Activated T-helper 2 cell treated with anti-CD3 and anti-CD28 coated beads, Interferon-gamma antibody, Interleukin-2, Interleukin-4, amounts not matched to agents 10 μg/mL and 5 μg/mL and 100 μg/mL, durations not matched to agents 14 hours and 24 hours and 36 hours (primary cell): ENCODE data around the gene CD163. TPM values are rescaled to one million over a fixed set of nuclear protein-coding genes. Genes with fewer than 3 reads are reported as not detected.
"Not testable (repeated sequence)": the region's sequence is repeated elsewhere in the genome, so short reads cannot be mapped to it uniquely, and the experiment has no call there.

Experiments
- DNase-seq: peaks from one replicate; pipeline ENCODE4 v3.0.0; 2021; ENCODE audit warnings: low spot score
- H3K27ac Mint-ChIP-seq: one replicate; pipeline ENCODE4 v1.8.0; 2021; ENCODE audit warnings: mixed read lengths
- H3K27me3 Mint-ChIP-seq: one replicate; pipeline ENCODE4 v1.8.0; 2021; ENCODE audit warnings: low read depth, mixed read lengths
- H3K36me3 Mint-ChIP-seq: one replicate; pipeline ENCODE4 v1.8.0; 2021; ENCODE audit warnings: low read depth, mixed read lengths
- H3K4me1 Mint-ChIP-seq: one replicate; pipeline ENCODE4 v1.8.0; 2021; ENCODE audit warnings: low read depth, mixed read lengths
- H3K4me3 Mint-ChIP-seq: one replicate; pipeline ENCODE4 v1.8.0; 2021; ENCODE audit warnings: low read depth, mild to moderate bottlenecking, moderate library complexity, mixed read lengths
- H3K9me3 Mint-ChIP-seq: one replicate; pipeline ENCODE4 v1.8.0; 2021; ENCODE audit warnings: mixed read lengths
- intact Hi-C: fragments of 100-400 bp; cut with micrococcal nuclease; formaldehyde crosslinking; loops from one replicate; pipeline ENCODE4 v1.15.1; 2023
- total RNA-seq: library from RNA; stranded (reverse); gene quantifications from 2 replicates; pipeline ENCODE4 v1.2.3, GENCODE V29; 2022

Gene CD163
- not detected in 2 replicates for total RNA-seq

DNA sequence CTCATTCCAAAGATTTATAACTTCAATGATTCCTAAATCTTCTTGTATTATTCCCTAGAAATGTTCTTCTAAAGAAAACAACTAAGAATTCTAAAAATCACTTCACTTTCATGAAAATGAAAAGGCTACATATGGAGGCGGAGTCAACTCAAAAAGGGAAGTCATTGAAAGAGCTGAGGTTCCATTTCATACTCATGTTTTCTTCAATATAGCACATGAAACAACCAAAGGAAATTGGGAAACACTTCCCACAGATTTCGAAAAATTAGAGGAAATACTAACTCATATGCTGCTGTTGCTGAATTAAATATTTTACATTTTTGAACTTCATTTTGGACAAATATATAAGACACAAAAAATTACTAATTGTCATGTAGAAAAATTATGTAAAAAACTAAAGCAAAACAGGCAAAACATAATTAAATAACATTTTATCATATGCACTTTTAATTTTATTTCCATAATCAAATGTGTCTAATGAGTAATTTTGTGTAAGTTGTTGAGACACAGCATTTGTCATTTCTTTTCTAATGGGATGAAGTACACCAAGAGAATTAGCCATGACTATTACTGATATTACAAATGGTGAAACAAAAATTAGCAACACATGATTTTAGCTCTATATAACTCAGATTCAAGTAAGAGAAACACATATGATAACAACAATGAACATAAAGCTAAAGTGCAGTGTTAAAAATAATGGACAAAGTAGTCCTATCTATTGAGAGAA lies at the start of gene CD163:
Gene CD163, minus strand, starts transcription at position 92 of the 730 bp plus-strand sequence. Its CDS starts 87 bp downstream, at position 5.
- H3K27ac Mint-ChIP-seq: no peak within 1 kb of the TSS

DNA sequence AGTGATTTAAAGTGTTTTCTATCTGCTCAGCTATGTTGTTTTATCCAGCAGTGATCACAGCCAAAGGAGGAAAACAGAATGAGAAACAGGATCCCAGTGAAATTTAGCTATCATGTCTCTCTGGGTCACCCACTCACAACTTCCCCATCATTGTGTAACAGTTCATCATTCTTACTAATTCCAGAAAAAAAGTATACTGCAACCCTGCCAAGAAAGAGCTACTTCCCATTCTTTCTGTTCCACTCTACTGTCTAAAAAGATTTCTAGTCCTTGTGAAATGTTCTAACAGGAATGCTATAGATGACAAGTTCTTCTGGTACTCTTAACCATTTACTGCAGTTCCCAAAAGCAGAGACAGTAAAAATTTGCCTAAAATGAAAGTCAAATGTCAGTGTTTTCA lies 39.2 kb upstream of the CD163 start:
- intact Hi-C loops: no loop called here
- no peak for DNase-seq
- no peaks in the 10 kb centered on the region for H3K36me3 Mint-ChIP-seq
- H3K27me3 Mint-ChIP-seq: no peaks in the 10 kb centered on the region
- H3K4me1 Mint-ChIP-seq: no peaks in the 10 kb centered on the region
- no peak overlapping the region for H3K27ac Mint-ChIP-seq
- peaks cover 5% of the 10 kb centered on the region for H3K9me3 Mint-ChIP-seq
- no peak overlapping the region for H3K4me3 Mint-ChIP-seq

More for the DNA sequence above, at the start of gene CD163:
- Mint-ChIP-seq H3K27me3 (no peaks in the 10 kb centered on the region), H3K36me3 (no peaks in the 10 kb centered on the region), H3K4me3 (no peak within 1 kb of the TSS), H3K9me3 (no peaks in the 10 kb centered on the region), H3K4me1 (peaks cover 2% of the 10 kb centered on the region)
- DNase-seq: no peak
- intact Hi-C loops: no loop called here

DNA sequence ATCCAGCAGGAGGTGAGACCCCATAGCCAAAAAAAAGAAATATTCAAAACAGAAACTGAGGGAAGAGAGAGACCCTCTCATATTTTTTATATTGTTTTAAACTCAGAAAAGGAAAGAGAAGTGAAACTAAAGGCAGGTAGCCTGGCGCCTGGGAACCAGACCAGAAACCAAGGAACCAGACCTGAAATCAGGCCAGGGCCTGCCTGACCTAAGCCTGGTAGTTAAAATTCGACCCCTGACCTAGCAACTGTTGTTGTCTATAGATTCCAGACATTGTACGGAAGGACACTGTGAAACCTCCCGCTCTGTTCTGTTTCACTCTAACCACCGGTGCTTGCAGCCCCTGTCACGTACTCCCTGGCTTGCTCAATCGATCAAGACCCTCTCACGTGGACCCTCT lies 38.5 kb upstream of the CD163 start:
- Mint-ChIP-seq H3K27ac (no peak overlapping the region), H3K4me3 (no peak overlapping the region), H3K4me1 (no peaks in the 10 kb centered on the region), H3K27me3 (no peaks in the 10 kb centered on the region), H3K36me3 (no peaks in the 10 kb centered on the region), H3K9me3 (peaks cover 4% of the 10 kb centered on the region)
- intact Hi-C loops: no loop called here
- no peak for DNase-seq

DNA sequence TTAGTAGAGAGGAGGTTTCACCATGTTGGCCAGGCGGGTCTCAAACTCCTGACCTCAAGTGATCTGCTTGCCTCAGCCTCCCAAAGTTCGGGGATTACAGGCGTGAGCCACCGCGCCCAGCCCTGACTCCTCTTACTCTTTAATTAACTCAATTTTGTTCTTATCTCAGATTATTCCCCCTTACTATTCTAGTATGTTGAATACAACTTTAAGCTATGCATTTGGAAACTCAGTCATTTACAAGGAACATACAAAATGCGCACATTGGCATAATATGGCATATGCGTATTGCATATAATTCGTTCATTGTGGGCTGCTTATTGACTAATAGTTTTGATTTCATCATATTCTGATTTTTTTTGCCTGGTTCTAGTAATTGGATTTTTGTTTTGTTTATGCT lies 10.8 kb upstream of the CD163 start:
- H3K9me3 Mint-ChIP-seq: no peaks in the 10 kb centered on the region
- no peak overlapping the region for H3K4me3 Mint-ChIP-seq
- intact Hi-C loops: no loop called here
- no peak for DNase-seq
- H3K36me3 Mint-ChIP-seq: no peaks in the 10 kb centered on the region
- peaks cover 2% of the 10 kb centered on the region for H3K27me3 Mint-ChIP-seq
- no peak overlapping the region for H3K27ac Mint-ChIP-seq
- no peaks in the 10 kb centered on the region for H3K4me1 Mint-ChIP-seq

DNA sequence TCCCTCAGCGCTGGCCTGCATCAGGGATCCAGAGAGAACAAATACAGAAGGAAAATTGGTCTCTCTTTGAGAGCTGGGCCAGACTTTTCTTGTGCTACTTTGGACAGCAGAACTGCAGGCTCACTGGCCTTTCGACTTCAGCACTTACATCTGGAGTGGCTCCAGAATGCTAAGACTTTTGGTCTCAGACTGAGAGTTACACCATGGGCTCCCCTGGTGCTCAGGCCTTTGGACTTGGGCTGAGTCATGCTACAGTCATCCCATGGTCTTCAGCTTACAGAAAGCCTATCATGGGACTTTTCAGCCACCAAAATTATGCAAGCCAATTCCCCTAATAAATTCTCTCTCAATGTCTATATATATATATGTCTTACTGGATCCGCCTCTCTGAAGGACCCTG lies 9.0 kb upstream of the CD163 start:
- Mint-ChIP-seq H3K36me3 (no peaks in the 10 kb centered on the region), H3K9me3 (no peaks in the 10 kb centered on the region), H3K4me1 (no peaks in the 10 kb centered on the region), H3K27ac (no peak overlapping the region), H3K4me3 (no peak overlapping the region), H3K27me3 (no peaks in the 10 kb centered on the region)
- intact Hi-C loops: no loop called here
- DNase-seq: no peak

DNA sequence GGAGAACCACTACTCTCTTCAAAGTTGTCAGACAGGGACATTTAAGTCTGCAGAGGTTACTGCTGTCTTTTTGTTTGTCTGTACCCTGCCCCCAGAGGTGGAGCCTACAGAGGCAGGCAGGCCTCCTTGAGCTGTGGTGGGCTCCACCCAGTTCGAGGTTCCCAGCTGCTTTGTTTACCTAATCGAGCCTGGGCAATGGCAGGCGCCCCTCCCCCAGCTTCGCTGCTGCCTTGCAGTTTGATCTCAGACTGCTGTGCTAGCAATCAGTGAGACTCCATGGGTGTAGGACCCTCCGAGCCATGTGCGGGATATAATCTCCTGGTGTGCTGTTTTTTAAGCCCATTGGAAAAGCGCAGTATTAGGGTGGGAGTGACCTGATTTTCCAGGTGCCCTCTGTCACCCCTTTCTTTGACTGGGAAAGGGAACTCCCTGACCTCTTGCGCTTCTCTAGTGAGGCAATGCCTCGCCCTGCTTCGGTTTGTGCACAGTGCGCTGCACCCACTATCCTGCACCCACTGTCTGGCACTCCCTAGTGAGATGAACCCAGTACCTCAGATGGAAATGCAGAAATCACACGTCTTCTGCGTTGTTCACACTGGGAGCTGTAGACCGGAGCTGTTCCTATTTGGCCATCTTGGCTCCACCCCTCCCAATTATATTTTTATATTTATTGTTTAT lies 6.4 kb upstream of the CD163 start:
- H3K27ac Mint-ChIP-seq, intact Hi-C loops, H3K36me3 Mint-ChIP-seq, DNase-seq, H3K27me3 Mint-ChIP-seq, H3K4me3 Mint-ChIP-seq, H3K4me1 Mint-ChIP-seq, H3K9me3 Mint-ChIP-seq: not testable (repeated sequence)

DNA sequence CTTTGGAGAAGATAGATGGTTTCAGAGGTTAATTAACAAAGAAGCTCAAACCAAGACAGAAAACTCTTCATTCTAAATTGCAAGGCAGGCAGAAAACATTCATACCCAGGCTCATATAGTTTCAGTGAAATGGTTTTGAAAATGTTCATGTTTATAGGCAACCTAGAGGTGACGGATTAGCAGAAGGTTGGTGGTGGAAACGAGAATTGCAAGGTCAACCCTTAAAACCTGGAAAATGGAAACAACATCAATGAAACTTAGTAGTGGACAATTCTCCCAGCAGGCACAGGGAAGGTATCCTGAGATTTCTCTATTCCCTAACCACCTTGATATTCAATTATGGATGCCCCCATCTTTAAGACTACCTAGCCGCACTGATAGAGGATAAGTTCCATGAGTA lies 965 bp downstream of the CD163 start:
- intact Hi-C loops: no loop called here
- Mint-ChIP-seq H3K36me3 (no peaks in the 10 kb centered on the region), H3K4me1 (peaks cover 3% of the 10 kb centered on the region), H3K9me3 (no peaks in the 10 kb centered on the region), H3K27ac (no peak overlapping the region), H3K4me3 (no peak overlapping the region), H3K27me3 (peaks cover 4% of the 10 kb centered on the region)
- no peak for DNase-seq

DNA sequence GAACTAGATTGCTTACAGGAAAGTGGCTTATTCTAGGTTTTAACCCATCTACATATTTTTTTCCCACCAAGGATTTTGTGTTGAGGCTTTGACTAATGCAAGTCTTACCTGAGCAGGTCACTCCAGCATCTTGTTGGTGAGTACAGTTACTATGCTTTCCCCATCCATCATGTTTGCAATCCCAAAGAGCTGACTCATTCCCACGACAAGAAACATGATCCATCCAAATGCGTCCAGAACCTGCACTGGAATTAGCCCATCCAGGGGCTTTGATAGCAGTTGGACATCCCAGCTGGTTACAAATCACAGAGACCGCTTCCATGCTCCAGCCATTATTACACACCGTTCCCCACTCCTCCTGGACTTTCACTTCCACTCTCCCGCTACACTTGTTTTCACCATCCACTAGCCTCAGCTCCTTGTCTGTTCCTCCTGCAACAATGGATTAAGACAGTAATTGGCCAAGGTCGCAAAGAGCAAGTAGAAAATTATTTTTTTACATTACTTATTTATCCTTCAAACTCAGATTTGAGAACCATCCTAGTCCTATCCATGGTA lies 2.5 kb downstream of the CD163 start:
- intact Hi-C loops: no loop called here
- no peak overlapping the region for H3K4me3 Mint-ChIP-seq
- no peak for DNase-seq
- H3K27me3 Mint-ChIP-seq: peaks cover 4% of the 10 kb centered on the region
- H3K36me3 Mint-ChIP-seq: no peaks in the 10 kb centered on the region
- no peaks in the 10 kb centered on the region for H3K9me3 Mint-ChIP-seq
- no peak overlapping the region for H3K27ac Mint-ChIP-seq
- H3K4me1 Mint-ChIP-seq: peaks cover 3% of the 10 kb centered on the region

DNA sequence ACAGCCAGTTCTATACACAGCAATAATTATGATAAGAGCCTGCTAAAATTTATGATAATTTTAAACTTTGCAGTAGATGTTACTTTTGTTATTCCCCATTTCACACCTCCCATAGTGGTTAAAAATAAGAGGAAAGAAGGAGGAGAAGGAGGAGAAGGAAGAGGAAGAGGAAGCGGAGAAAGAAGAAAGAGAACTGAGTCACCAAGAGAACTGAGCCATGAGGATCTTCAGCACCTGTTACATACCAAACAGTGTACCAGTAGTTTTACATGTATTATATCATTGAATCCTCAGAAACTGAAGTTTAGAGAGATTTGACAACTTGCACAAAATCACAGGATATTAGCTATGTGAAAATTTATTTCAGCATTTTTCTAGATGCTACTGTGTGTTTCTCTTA lies 3.9 kb downstream of the CD163 start:
- Mint-ChIP-seq H3K36me3 (no peaks in the 10 kb centered on the region), H3K27me3 (peaks cover 4% of the 10 kb centered on the region), H3K9me3 (no peaks in the 10 kb centered on the region), H3K4me1 (peaks cover 3% of the 10 kb centered on the region), H3K27ac (no peak overlapping the region), H3K4me3 (no peak overlapping the region)
- intact Hi-C loops: no loop called here
- no peak for DNase-seq

DNA sequence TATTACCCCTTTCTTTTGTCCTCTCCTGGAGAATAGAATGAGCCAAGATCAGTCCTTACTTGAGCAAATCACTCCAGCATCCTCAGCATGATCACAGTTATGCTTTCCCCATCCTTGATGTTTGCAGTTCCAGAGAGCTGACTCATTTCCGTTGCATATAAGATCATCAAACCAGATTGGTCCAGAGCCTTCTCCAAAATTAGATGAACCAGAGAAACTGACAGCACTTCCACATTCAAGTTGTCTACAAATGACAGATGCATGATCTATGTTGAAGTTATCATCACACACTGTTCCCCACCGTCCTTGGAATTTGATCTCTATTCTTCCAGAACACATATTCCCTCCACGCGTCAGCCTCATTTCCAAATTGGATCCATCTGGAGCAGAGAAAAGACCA lies 4.8 kb downstream of the CD163 start:
- intact Hi-C loops: no loop called here
- H3K27me3 Mint-ChIP-seq: peaks cover 4% of the 10 kb centered on the region
- H3K4me3 Mint-ChIP-seq: no peak overlapping the region
- no peak for DNase-seq
- H3K36me3 Mint-ChIP-seq: no peaks in the 10 kb centered on the region
- no peak overlapping the region for H3K27ac Mint-ChIP-seq
- H3K4me1 Mint-ChIP-seq: peaks cover 3% of the 10 kb centered on the region
- H3K9me3 Mint-ChIP-seq: no peaks in the 10 kb centered on the region

DNA sequence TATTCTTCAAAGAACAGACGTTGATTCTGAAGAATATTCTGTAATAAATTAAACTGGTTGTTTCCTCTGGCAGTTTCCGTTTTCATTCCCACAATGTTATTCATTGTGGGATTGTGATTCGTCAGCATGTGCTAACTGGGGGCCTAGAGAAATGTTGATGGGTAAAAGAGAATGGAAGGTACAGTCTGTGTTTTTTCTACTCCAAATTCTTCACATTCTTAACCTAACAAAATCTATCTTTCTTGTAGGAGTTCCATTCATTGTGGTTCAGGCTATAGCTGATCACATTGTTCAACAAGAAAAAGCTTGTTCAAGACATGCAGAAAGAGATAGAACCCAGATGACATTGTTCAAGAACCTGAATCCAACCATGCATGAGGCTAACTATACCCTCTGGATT lies 5.9 kb downstream of the CD163 start:
- Mint-ChIP-seq H3K4me1 (peaks cover 3% of the 10 kb centered on the region), H3K27ac (no peak overlapping the region), H3K27me3 (peaks cover 4% of the 10 kb centered on the region), H3K4me3 (no peak overlapping the region), H3K9me3 (no peaks in the 10 kb centered on the region), H3K36me3 (no peaks in the 10 kb centered on the region)
- intact Hi-C loops: no loop called here
- DNase-seq: no peak

DNA sequence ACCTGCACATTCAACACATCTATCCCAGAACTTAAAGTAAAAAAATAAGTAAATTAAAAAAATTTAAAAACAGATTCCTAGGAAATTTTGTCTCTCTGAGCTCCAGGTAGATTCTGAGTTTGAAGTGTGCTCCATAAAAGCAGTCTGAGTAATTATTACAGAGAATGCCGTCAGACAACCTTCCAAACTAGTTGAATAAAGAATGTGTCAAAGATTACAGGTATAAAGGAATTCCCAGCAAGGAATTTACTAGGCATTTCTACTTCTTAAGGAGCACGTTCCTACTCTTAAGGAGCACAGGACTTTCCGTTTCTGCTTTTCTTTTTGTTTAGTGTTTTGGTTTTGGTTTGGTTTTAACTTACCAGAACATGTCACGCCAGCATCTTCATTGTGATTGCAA lies 7.1 kb downstream of the CD163 start:
- intact Hi-C loops: no loop called here
- H3K4me3 Mint-ChIP-seq: no peak overlapping the region
- H3K4me1 Mint-ChIP-seq: peaks cover 3% of the 10 kb centered on the region
- no peaks in the 10 kb centered on the region for H3K9me3 Mint-ChIP-seq
- no peak overlapping the region for H3K27ac Mint-ChIP-seq
- DNase-seq: no peak
- H3K27me3 Mint-ChIP-seq: peaks cover 10% of the 10 kb centered on the region
- no peaks in the 10 kb centered on the region for H3K36me3 Mint-ChIP-seq

DNA sequence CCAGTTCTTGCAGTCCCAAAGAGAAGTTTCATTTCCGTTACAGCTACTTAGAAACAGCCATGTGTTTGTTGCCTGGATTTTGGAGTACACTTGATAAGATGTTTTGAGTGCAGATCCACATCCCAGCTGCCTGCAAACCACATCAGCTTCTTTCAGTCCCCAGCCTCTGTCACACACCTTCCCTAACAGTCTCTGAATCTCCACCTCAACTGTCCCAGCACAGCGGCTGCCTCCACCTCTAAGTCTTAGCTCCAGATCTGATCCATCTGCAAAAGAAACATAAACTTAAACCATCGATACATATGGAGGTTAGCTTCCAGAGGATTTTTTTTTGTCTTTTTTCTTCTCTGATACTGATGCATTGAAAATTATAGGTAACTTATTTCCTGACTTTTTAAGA lies 8.4 kb downstream of the CD163 start:
- no peak for DNase-seq
- no peak overlapping the region for H3K27ac Mint-ChIP-seq
- no peaks in the 10 kb centered on the region for H3K9me3 Mint-ChIP-seq
- intact Hi-C loops: no loop called here
- H3K4me1 Mint-ChIP-seq: peaks cover 3% of the 10 kb centered on the region
- no peak overlapping the region for H3K4me3 Mint-ChIP-seq
- peaks cover 12% of the 10 kb centered on the region for H3K27me3 Mint-ChIP-seq
- no peaks in the 10 kb centered on the region for H3K36me3 Mint-ChIP-seq
